Suprapubic skin (tissue), 4 donors: ENCODE results near the gene CTSA. TPM values are rescaled to one million over a fixed set of nuclear protein-coding genes. Genes with fewer than 3 reads are reported as not detected.
A peak's percentile ranks its signal among the peaks of the same experiment; 100 is the strongest.

Source experiments
- DNase-seq, 2 donors: peaks; one replicate each; pipeline ENCODE4 v3.0.0-alpha.2; 2019; ENCODE audit warnings: low spot score in 2 of 2
- H3K27ac ChIP-seq: fragments of 200-600 bp; sonication (generic); one replicate; pipeline ENCODE4 v1.5.1; 2019
- H3K27me3 ChIP-seq: fragments of 200-600 bp; sonication (generic); one replicate; pipeline ENCODE4 v1.5.1; 2019
- H3K36me3 ChIP-seq: fragments of 200-600 bp; sonication (generic); one replicate; pipeline ENCODE4 v1.5.1; 2019
- H3K4me1 ChIP-seq: fragments of 200-600 bp; sonication (generic); one replicate; pipeline ENCODE4 v1.5.1; 2019
- H3K4me3 ChIP-seq: fragments of 200-600 bp; sonication (generic); one replicate; pipeline ENCODE4 v1.5.1; 2019; ENCODE audit warnings: mild to moderate bottlenecking
- H3K9me3 ChIP-seq: fragments of 200-600 bp; sonication (generic); one replicate; pipeline ENCODE4 v1.5.1; 2019
- CTCF ChIP-seq, 2 donors: fragments of 200-600 bp in 1 of 2; fragments of 450-650 bp in 1 of 2; sonication (generic) in 1 of 2; IDR thresholded peaks; one replicate each; pipeline ENCODE4 v1.5.1; 2016 to 2019; ENCODE audit warnings: antibody characterized with exemption in 2 of 2, mild to moderate bottlenecking in 1 of 2, moderate library complexity in 1 of 2
- EP300 ChIP-seq: sonication (generic); formaldehyde crosslinking; IDR thresholded peaks from one replicate; pipeline ENCODE4 v1.6.1; 2017; ENCODE audit warnings: antibody characterized with exemption
- POLR2A ChIP-seq, 2 donors: fragments of 450-650 bp; IDR thresholded peaks; one replicate each; pipeline ENCODE4 v1.6.1; 2017; ENCODE audit warnings: antibody characterized with exemption in 2 of 2, mild to moderate bottlenecking in 2 of 2, moderate library complexity in 2 of 2
- POLR2AphosphoS5 ChIP-seq, 3 donors: sonication (generic); formaldehyde crosslinking; IDR thresholded peaks; one replicate each; pipeline ENCODE4 v1.6.1; 2017; ENCODE audit warnings: antibody characterized with exemption in 3 of 3
- WGBS: methylation state at CpG from one replicate; pipeline ENCODE4 v1.1.5; 2018; 5-methylcytosine and 5-hydroxymethylcytosine counted together
- total RNA-seq, 4 donors: library from RNA; depleted of rRNA; stranded (reverse); fragments of >200 nt; gene quantifications; one replicate each; pipeline ENCODE4 v1.1.0, GENCODE V29; 2016

The CTSA gene
- total RNA-seq, 4 donors from 2014 or later = 95.5 to 133 (median 120) TPM

DNA sequence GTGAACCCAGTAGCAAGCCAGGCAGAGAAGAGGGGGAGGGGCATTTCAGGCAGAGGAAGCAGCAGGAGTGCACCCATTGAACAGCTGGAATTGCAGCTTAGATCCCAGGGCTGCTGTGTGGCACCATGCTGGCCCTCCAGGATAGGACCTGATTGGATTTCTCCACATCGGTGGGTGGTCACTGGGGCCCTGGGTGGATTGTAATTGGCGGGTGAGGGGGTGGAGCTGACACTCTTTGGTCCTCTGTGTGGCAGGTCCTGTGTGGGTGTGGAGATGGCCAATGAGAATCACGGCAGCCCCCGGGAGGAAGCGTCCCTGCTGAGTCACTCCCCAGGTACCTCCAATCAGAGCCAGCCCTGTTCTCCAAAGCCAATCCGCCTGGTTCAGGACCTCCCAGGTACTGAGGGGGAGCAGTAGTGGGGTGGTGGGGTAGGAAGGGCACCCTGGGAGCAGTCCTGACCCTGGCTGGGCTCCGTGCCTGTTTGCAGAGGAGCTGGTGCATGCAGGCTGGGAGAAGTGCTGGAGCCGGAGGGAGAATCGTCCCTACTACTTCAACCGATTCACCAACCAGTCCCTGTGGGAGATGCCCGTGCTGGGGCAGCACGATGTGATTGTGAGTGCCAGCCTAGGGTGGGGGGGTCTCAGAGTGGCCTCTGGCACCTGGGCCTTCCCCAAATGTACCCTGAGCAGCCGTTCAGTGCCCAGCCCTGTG, 47.7 kb downstream of the CTSA start:
- no peak for TF ChIP-seq CTCF (IDR thresholded peaks at IDR 0.05)
- no peak for TF ChIP-seq POLR2AphosphoS5 (IDR thresholded peaks at IDR 0.05)
- TF ChIP-seq EP300 = no peak
- no peak for TF ChIP-seq POLR2A (IDR thresholded peaks at IDR 0.05)
- DNase-seq = no peak
- H3K36me3 ChIP-seq = peaks cover 68% of the 10 kb centered on the region
- no peak overlapping the region for H3K4me3 ChIP-seq
- no peaks in the 10 kb centered on the region for H3K9me3 ChIP-seq
- 85% methylated on average over 6 of the region's 13 CpGs for WGBS
- peaks cover 29% of the 10 kb centered on the region for H3K4me1 ChIP-seq
- H3K27ac ChIP-seq = no peak overlapping the region
- no peaks in the 10 kb centered on the region for H3K27me3 ChIP-seq

DNA sequence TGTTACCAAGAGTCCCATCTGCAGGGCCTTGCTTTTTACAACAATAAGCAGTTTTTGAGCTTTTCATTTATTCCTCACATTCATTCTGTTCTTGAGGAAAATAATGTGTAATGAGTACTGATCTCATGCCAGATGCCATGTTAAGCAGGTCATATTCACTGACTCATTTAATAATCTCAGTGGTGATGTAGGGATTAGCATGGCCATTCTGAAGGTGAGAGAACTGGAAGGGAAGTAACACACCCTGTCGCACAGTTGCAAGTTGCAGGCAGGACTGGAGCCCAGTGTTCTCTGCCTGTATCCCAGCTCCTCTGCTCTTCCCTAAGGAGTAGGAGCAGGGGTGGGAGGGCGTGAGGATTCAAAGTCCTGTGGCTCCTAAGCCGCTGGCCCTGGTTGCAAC, 48.9 kb downstream of the CTSA start:
- WGBS = 93% methylated on average over 3 of the region's 3 CpGs
- DNase-seq = no peak
- Histone ChIP-seq H3K4me3 (no peak overlapping the region), H3K27me3 (no peaks in the 10 kb centered on the region), H3K4me1 (peaks cover 25% of the 10 kb centered on the region), H3K36me3 (peaks cover 80% of the 10 kb centered on the region), H3K27ac (no peak overlapping the region), H3K9me3 (no peaks in the 10 kb centered on the region)
- TF ChIP-seq POLR2A (IDR thresholded peaks at IDR 0.05) (no peak), EP300 (no peak), CTCF (IDR thresholded peaks at IDR 0.05) (no peak), POLR2AphosphoS5 (IDR thresholded peaks at IDR 0.05) (no peak)

GRCh38 chr20:45940469-45940868, 49.3 kb downstream of the CTSA start:
- Histone ChIP-seq H3K9me3 (no peaks in the 10 kb centered on the region), H3K4me3 (no peak overlapping the region), H3K4me1 (peaks cover 26% of the 10 kb centered on the region), H3K27me3 (no peaks in the 10 kb centered on the region), H3K27ac (no peak overlapping the region), H3K36me3 (peaks cover 84% of the 10 kb centered on the region)
- no peak for DNase-seq
- no peak for TF ChIP-seq POLR2AphosphoS5 (IDR thresholded peaks at IDR 0.05)
- 90% methylated on average over 2 of the region's 13 CpGs for WGBS

- Histone ChIP-seq H3K36me3 (peaks cover 97% of the 10 kb centered on the region), H3K9me3 (no peaks in the 10 kb centered on the region), H3K4me1 (peaks cover 29% of the 10 kb centered on the region), H3K27me3 (no peaks in the 10 kb centered on the region), H3K4me3 (no peak overlapping the region), H3K27ac (no peak overlapping the region)
- 93% methylated on average over 6 of the region's 6 CpGs for WGBS
- DNase-seq = no peak
- no peak for TF ChIP-seq EP300
These were observed 52.5 kb downstream of the CTSA start for GRCh38 chr20:45943613-45944012.

GRCh38 chr20:45944151-45944964, 53.2 kb downstream of the CTSA start:
- WGBS = 74% methylated on average over 11 of the region's 15 CpGs
- Histone ChIP-seq H3K27ac (no peak overlapping the region), H3K36me3 (peaks cover 97% of the 10 kb centered on the region), H3K9me3 (no peaks in the 10 kb centered on the region), H3K27me3 (no peaks in the 10 kb centered on the region), H3K4me1 (peaks cover 31% of the 10 kb centered on the region), H3K4me3 (no peak overlapping the region)
- no peak for DNase-seq
- TF ChIP-seq EP300 (no peak), POLR2AphosphoS5 (IDR thresholded peaks at IDR 0.05) (no peak), POLR2A (IDR thresholded peaks at IDR 0.05) (no peak), CTCF (IDR thresholded peaks at IDR 0.05) (no peak)

DNA sequence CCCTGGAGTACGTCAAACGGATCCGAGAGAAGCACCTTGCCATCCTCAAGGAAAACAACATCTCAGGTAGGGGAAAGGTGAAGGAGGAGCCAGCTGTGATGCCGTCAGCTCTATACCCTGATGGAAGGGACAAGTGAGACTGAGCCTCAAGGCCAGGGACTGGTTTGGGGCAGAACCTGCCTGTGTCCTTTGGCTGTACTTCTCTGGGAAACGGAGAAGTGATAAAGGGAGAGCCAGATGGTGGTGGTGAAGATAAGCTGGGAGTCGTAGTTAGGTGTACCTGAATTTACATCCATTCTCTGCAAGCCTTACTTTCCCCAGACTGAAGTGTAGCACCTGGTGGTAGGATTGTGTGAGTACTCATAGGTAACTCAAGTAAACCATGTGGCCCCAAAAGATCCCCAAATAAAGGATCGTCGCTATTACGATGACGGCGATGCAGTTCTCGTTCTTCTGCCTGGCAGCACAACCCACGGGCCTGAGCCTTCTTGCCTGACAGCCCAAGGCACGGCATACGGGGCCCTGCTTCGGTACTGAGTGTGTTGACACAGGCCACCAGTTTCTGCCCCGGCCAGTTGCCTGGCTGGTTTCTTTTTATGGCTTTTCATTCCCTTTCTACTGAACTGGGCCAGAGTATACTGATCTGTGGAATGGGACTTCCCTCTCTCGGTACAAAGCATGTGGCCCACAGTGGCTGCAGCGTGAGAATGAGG, 54.0 kb downstream of the CTSA start:
- TF ChIP-seq POLR2A (IDR thresholded peaks at IDR 0.05) = no peak
- no peak for TF ChIP-seq EP300
- TF ChIP-seq CTCF (IDR thresholded peaks at IDR 0.05) = no peak
- no peak for TF ChIP-seq POLR2AphosphoS5 (IDR thresholded peaks at IDR 0.05)
- Histone ChIP-seq H3K4me3 (no peak overlapping the region), H3K27ac (peak overlapping the region; percentile 81), H3K9me3 (no peaks in the 10 kb centered on the region), H3K36me3 (peaks cover 97% of the 10 kb centered on the region), H3K27me3 (no peaks in the 10 kb centered on the region), H3K4me1 (peaks cover 32% of the 10 kb centered on the region)
- 80% methylated on average over 19 of the region's 19 CpGs for WGBS
- no peak for DNase-seq
